H1 (cell line): ENCODE data around the gene WDR4. TPM values are rescaled to one million over a fixed set of nuclear protein-coding genes. Genes with fewer than 3 reads are reported as not detected.

Experiments
- RBBP5 ChIP-seq: IDR thresholded peaks from 2 replicates; pipeline ENCODE4 v1.7.1; 2012; ENCODE audit warnings: low read depth, mild to moderate bottlenecking, inconsistent platforms, low read length, moderate library complexity, borderline replicate concordance
- TBP ChIP-seq: IDR thresholded peaks from 2 replicates; pipeline ENCODE4 v1.6.1; 2011; ENCODE audit warnings: low read depth, low read length, improper control_type of control experiment
- TEAD4 ChIP-seq: IDR thresholded peaks from 2 replicates; pipeline ENCODE4 v1.6.1; 2012; ENCODE audit warnings: low read depth, low read length, inconsistent platforms, mixed read lengths
- polyA plus RNA-seq, 7 experiments: library from polyadenylated mRNA; depleted of rRNA in 3 of 7; stranded (reverse) in 5 of 7; unstranded in 2 of 7; fragments of >200 nt in 5 of 7; fragments of 200-250 nt in 2 of 7; gene quantifications; 1 replicate in 5 of 7; 2 replicates in 1 of 7; 4 replicates in 1 of 7; pipeline versions ENCODE4 v1.2.1 to v1.2.3, GENCODE V29; 2011 to 2013; ENCODE audit warnings: missing spikeins in 2 of 7, mixed read lengths in 2 of 7
- total RNA-seq: library from RNA; stranded (reverse); fragmentation: NEBNext Ultra II Directional; extraction: Animal tissue kit (Norgen Biotek cat#: 25700); gene quantifications from 2 replicates; pipeline ENCODE4 v1.2.1, GENCODE V29; 2021

WDR4 gene
- total and polyA plus RNA-seq, 2 of the 8 experiments (the other 6 are each of a cell fraction or from before 2014, with no cell fraction given), result 28.9 to 47.8 TPM

DNA sequence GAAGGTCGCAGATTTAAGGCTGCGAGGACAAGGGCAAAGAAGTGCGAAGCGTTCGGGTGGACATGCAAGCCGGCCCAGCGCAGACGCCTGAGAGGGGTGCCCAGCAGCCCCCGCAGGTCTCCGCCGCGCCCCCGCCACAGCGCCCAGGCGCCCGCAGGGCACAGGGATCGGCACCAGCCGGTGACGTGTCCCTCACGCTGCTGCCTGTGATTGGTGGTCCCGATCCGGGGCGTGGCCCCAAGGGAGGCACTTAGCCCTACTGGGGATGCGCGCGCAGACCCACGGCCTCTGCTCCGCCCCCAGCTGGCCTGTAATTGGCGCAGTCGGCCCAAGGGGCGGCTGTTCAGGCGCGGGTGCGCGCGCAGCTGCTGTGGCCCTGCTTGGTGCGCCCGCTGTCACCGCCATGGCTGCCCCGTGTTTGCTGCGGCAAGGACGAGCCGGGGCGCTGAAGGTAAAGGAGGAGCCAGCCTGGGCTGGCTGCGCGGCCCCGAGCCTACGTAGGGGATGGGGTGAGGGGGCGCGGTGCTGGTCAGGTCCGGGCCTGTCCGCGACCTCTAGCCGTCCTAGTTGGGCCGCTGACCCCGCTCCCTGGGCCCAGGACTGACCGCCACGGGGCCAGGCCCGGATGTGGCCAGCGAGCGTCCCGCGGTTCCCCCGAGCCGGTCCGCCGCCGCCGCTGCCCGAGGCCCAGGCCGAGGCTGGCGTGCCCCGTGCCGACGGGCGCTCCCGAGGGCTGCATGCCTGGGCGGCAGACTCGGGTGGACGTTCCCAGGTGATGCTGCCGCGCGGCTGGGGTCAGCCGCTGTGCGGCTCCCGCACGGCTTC, 13.8 kb upstream of the WDR4 start, which contains the start of gene NDUFV3 (continued):
- TF ChIP-seq RBBP5 (peak; percentile 78; the same call in 1 of the 2 replicates), TEAD4 (no peak), TBP (peak; percentile 59; the same call in 1 of the 2 replicates)
